Caco-2 (cell line): Measurements from ENCODE around the gene TNS1. TPM values are rescaled to one million over a fixed set of nuclear protein-coding genes. Genes with fewer than 3 reads are reported as not detected.

ENCODE experiments used
- BruUV-seq: library from RNA; stranded (reverse); fragments of 400-500 nt; replicated peaks from 2 replicates; lab custom pipeline; 2021; lab: Mats Ljungman, UMichigan
- CTCF ChIA-PET: fragments of 300-600 bp; sonication (Branson Sonifier 250); formaldehyde crosslinking; loops from one replicate; lab custom pipeline; 2022; ENCODE audit warnings: antibody characterized with exemption; lab: Charles Lee
- POLR2A ChIA-PET: fragments of 300-600 bp; sonication (Branson Sonifier 250); formaldehyde crosslinking; loops from one replicate; lab custom pipeline; 2022; ENCODE audit warnings: antibody characterized with exemption; lab: Charles Lee
- DNase-seq, 2 experiments: peaks; one replicate each; pipeline versions ENCODE4 v3.0.0 to v3.0.0-alpha.2; 2020 to 2022
- H3K27me3 ChIP-seq: replicated peaks from 2 replicates; pipeline ENCODE4 v1.6.0; 2011; ENCODE audit warnings: low read length; ENCODE audit not compliant: control insufficient read depth, insufficient read depth
- H3K36me3 ChIP-seq: 2 replicates; pipeline ENCODE4 v1.5.1; 2011; ENCODE audit warnings: low read length; ENCODE audit not compliant: control insufficient read depth, insufficient read depth
- H3K4me1 ChIP-seq: fragments of 250-450 bp; sonication (Bioruptor Pico); 2 replicates; pipeline ENCODE4 v1.5.1; 2020; ENCODE audit warnings: mild to moderate bottlenecking
- H3K4me3 ChIP-seq: 2 replicates; pipeline ENCODE4 v1.5.1; 2011; ENCODE audit warnings: low read depth, mild to moderate bottlenecking, control low read depth, low read length
- H3K9me3 ChIP-seq: fragments of 250-450 bp; sonication (Bioruptor Pico); 2 replicates; pipeline ENCODE4 v1.5.1; 2020; ENCODE audit warnings: mild to moderate bottlenecking, moderate library complexity
- H3K27ac Mint-ChIP-seq: one replicate; pipeline ENCODE4 v1.8.0; 2022; ENCODE audit warnings: mixed read lengths; ENCODE audit not compliant: unreplicated experiment
- H3K27me3 Mint-ChIP-seq: one replicate; pipeline ENCODE4 v1.8.0; 2022; ENCODE audit warnings: mixed read lengths; ENCODE audit not compliant: insufficient read depth, unreplicated experiment
- H3K36me3 Mint-ChIP-seq: one replicate; pipeline ENCODE4 v1.8.0; 2022; ENCODE audit warnings: mild to moderate bottlenecking, mixed read lengths; ENCODE audit not compliant: insufficient read depth, unreplicated experiment
- H3K4me1 Mint-ChIP-seq: one replicate; pipeline ENCODE4 v1.8.0; 2022; ENCODE audit warnings: low read depth, mixed read lengths; ENCODE audit not compliant: unreplicated experiment
- H3K4me3 Mint-ChIP-seq: one replicate; pipeline ENCODE4 v1.8.0; 2022; ENCODE audit warnings: mild to moderate bottlenecking, moderate library complexity, mixed read lengths; ENCODE audit not compliant: unreplicated experiment
- H3K9me3 Mint-ChIP-seq: one replicate; pipeline ENCODE4 v1.8.0; 2022; ENCODE audit warnings: mixed read lengths; ENCODE audit not compliant: unreplicated experiment
- intact Hi-C: fragments of 100-400 bp; cut with micrococcal nuclease; formaldehyde crosslinking; loops from one replicate; pipeline ENCODE4 v1.10.0; 2022; ENCODE audit not compliant: unreplicated experiment
- total RNA-seq: library from RNA; stranded (reverse); gene quantifications from 2 replicates; pipeline ENCODE4 v1.2.3, GENCODE V29; 2022
- TF ChIP-seq, protein P1 (sequence below), 2 experiments: fragments of 200-600 bp in 1 of 2; IDR thresholded peaks; 1 replicate in 1 of 2; 2 replicates in 1 of 2; pipeline versions ENCODE4 v1.5.1 to v1.8.0; 2011 to 2022; ENCODE audit warnings: antibody characterized with exemption in 1 of 2, control low read depth in 1 of 2, inconsistent platforms in 1 of 2, low read depth in 1 of 2, low read length in 1 of 2, mild to moderate bottlenecking in 1 of 2, moderate library complexity in 1 of 2; ENCODE audit not compliant: insufficient read depth in 1 of 2, severe bottlenecking in 1 of 2, unreplicated experiment in 1 of 2

Gene TNS1
- total RNA-seq, 1 experiment from 2014 or later, result 16.1 TPM

DNA sequence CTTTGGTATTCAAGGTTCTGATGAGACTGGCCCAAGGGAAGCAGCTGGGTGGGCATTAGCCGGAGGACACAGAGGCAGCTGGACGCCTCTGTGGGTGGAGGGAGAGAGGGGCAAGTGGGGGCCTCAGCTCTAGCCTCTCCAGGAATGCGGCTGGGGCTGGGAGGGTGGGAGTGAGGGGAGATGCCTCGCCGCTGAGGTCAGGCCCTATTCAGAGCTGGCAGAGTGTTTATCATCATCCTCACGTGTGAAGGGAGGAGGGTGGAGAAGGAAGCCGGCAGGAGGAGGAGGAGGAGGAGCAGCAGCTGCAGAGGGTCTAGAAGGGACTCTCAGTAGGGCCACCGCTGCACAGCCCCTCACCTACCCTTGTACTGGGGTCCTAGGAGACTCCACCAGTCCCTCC lies 43.1 kb downstream of the TNS1 start:
- Histone ChIP-seq H3K27me3 (no peaks in the 10 kb centered on the region), H3K4me3 (no peak overlapping the region), H3K36me3 (no peaks in the 10 kb centered on the region), H3K9me3 (no peaks in the 10 kb centered on the region; the same call in 1 of the 2 replicates), H3K4me1 (0 out of 2 replicates have a peak, but pooled peaks cover 1% of the 10 kb centered on the region)
- ChIA-PET CTCF (no interaction called here), POLR2A (no interaction called here)
- intact Hi-C loops, result no loop called here
- H3K4me1 Mint-ChIP-seq, result no peaks in the 10 kb centered on the region
- DNase-seq, result peak in 1 of 2 experiments; percentile 20
- BruUV-seq, result no TSS peak
- H3K27me3 Mint-ChIP-seq, result no peaks in the 10 kb centered on the region
- H3K27ac Mint-ChIP-seq, result no peak overlapping the region
- H3K9me3 Mint-ChIP-seq, result no peaks in the 10 kb centered on the region
- no peak overlapping the region for H3K4me3 Mint-ChIP-seq
- no peaks in the 10 kb centered on the region for H3K36me3 Mint-ChIP-seq
- TF ChIP-seq, protein P1, sequence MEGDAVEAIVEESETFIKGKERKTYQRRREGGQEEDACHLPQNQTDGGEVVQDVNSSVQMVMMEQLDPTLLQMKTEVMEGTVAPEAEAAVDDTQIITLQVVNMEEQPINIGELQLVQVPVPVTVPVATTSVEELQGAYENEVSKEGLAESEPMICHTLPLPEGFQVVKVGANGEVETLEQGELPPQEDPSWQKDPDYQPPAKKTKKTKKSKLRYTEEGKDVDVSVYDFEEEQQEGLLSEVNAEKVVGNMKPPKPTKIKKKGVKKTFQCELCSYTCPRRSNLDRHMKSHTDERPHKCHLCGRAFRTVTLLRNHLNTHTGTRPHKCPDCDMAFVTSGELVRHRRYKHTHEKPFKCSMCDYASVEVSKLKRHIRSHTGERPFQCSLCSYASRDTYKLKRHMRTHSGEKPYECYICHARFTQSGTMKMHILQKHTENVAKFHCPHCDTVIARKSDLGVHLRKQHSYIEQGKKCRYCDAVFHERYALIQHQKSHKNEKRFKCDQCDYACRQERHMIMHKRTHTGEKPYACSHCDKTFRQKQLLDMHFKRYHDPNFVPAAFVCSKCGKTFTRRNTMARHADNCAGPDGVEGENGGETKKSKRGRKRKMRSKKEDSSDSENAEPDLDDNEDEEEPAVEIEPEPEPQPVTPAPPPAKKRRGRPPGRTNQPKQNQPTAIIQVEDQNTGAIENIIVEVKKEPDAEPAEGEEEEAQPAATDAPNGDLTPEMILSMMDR (IDR thresholded peaks at IDR 0.05; ENCODE audit: insufficient read depth in 1 of 2, low read depth in 1 of 2, low read length in 1 of 2, severe bottlenecking in 1 of 2, unreplicated experiment in 1 of 2), result no peak

DNA sequence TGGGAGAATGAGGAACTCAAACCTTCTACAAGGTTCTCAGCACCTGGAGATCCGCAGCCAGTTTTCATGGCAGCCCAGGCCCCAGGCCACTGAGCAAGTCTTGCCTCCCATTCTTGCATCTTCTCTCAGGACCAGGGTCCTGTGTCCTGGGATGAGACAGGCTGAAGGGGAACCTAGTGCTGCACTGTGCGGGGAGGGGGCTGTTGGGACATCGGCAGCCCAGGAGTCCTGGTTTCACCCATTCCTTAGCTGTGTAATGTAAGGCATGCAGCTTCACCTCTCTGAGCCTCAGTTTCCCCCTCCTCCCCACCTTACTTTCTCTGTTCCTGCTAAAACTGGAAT lies 43.9 kb downstream of the TNS1 start:
- ChIA-PET POLR2A (no interaction called here), CTCF (no interaction called here)
- Mint-ChIP-seq H3K27ac (no peak overlapping the region), H3K4me3 (no peak overlapping the region), H3K27me3 (no peaks in the 10 kb centered on the region), H3K4me1 (no peaks in the 10 kb centered on the region), H3K9me3 (no peaks in the 10 kb centered on the region), H3K36me3 (no peaks in the 10 kb centered on the region)
- H3K27me3 ChIP-seq, result no peaks in the 10 kb centered on the region
- H3K9me3 ChIP-seq, result no peaks in the 10 kb centered on the region; the same call in 1 of the 2 replicates
- H3K4me3 ChIP-seq, result no peak overlapping the region
- TF ChIP-seq, protein P1 (IDR thresholded peaks at IDR 0.05; ENCODE audit: insufficient read depth in 1 of 2, low read depth in 1 of 2, low read length in 1 of 2, severe bottlenecking in 1 of 2, unreplicated experiment in 1 of 2), result no peak
- intact Hi-C loops, result no loop called here
- no peaks in the 10 kb centered on the region for H3K4me1 ChIP-seq
- peak in 1 of 2 experiments; percentile 14 for DNase-seq
- no peaks in the 10 kb centered on the region for H3K36me3 ChIP-seq
- no TSS peak for BruUV-seq

DNA sequence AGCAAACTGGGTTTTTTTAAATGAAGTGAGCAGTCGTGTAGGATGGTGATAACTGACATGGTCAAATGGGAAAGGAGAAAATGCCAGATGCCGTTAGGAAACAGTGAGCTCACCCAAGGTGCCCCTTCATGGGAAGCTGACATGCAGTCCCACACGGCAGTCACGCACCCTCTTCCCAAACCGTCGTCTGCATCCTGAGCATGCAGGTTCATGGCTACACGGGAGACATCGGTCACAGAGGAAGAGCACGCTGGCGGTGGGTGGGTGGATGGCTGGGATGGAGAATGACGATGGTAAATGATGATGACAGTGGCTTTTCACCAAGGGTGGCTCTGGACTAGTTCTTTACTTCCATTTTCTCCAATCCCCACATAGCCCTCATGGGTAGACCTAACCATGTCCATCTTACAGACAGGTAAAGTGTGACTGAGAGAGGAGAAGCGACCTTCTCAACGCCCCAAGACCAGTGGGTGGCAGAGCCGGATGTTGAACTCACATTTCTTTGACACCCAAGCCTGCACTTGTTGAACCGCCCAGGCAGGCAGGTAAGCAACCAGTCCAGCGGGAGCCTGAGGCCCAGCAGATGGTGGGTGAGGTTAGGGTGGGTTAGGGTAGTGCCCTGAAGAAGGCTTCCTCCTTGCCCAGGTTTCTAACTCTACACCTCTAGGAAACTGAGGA lies 44.5 kb downstream of the TNS1 start:
- Mint-ChIP-seq H3K4me3 (no peak overlapping the region), H3K36me3 (no peaks in the 10 kb centered on the region), H3K4me1 (no peaks in the 10 kb centered on the region), H3K9me3 (no peaks in the 10 kb centered on the region), H3K27me3 (no peaks in the 10 kb centered on the region), H3K27ac (no peak overlapping the region)
- Histone ChIP-seq H3K27me3 (no peaks in the 10 kb centered on the region), H3K9me3 (no peaks in the 10 kb centered on the region; the same call in 1 of the 2 replicates), H3K36me3 (no peaks in the 10 kb centered on the region), H3K4me1 (no peaks in the 10 kb centered on the region), H3K4me3 (no peak overlapping the region)
- peak in 1 of 2 experiments; percentile 19 for DNase-seq
- ChIA-PET POLR2A (no interaction called here), CTCF (no interaction called here)
- TF ChIP-seq, protein P1 (IDR thresholded peaks at IDR 0.05; ENCODE audit: insufficient read depth in 1 of 2, low read depth in 1 of 2, low read length in 1 of 2, severe bottlenecking in 1 of 2, unreplicated experiment in 1 of 2), result no peak
- intact Hi-C loops, result no loop called here
- BruUV-seq, result no TSS peak
